ENCODE measurements around the gene LIMA1.

DNA sequence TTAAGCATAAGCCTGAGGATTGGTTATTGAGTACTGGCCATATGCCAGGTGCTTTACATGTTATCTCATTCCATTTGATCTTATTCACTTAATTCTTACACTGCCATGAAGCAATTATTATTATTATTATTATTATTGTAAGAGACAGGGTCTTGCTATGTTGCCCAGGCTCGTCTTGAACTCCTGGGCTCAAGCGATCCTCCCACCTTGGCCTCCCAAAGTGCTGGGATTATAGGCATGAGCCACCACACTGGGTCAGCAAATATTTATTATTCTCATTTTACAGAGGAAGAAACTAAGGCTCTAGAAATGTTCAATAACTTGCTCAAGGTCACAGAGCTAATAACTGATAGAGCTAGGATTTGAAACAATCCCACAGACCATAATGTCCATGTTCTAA is 14.8 kb downstream of the LIMA1 start:
- TF ChIP-seq POLR2A (IDR thresholded peaks at IDR 0.05) (no peak), CTCF (IDR thresholded peaks at IDR 0.05 in 4 of 5, conservative IDR thresholded peaks at IDR 0.05 in 1 of 5) (no peak)

Measured in gastrocnemius medialis (tissue), 4 donors.